GM18498 (cell line): ENCODE data around the gene FGG.
"Not testable (repeated sequence)": the region's sequence is repeated elsewhere in the genome, so short reads cannot be mapped to it uniquely, and the experiment has no call there.

ENCODE experiments used
- ATAC-seq: cut with Tn5 transposase; IDR thresholded peaks from one replicate; pipeline ENCODE4 v1.9.1; 2021; ENCODE audit warnings: mild to moderate bottlenecking, moderate library complexity; ENCODE audit not compliant: unreplicated experiment

Gene FGG

DNA sequence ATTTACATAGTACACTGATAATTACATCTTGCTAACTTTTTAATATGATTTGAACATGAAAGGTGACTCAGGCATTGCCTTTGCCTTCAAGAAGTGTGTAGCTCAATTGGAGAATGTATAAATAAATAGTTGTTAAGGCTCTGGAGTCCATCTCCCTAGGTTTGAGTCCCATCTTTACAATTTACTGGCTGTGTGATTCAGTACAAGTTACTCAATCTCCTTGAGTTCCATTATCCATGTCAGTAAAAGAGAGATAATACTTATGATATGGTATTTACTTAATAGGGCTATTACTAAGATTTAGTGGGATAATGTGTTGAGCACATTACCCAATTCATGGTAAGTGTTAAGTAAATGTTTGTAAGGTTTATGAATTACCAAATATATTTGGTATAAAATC is 1.9 kb upstream of the FGG start:
- no peak for ATAC-seq

- ATAC-seq, result no peak
These were observed 623 bp downstream of the FGG start for GRCh38 chr4:154611833-154612232.

DNA sequence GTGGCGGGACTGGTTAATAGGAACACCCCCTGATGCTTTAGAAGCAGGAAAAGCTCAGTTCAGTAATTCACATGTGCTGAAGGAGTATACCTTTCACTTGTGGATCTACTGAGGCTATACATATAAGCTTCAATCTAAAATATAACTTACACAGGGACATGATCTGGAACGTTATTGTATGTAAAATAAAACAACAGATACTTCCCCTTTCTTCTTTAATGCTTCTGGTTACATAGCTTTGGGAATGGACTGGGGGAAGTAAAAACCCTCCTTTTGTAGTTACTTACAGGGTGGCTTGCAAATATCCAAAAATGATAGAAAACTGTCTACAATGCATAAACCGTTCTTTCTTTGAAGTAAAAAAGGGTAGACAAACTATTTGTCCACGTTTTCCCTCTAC is 1.9 kb downstream of the FGG start:
- ATAC-seq, result no peak

DNA sequence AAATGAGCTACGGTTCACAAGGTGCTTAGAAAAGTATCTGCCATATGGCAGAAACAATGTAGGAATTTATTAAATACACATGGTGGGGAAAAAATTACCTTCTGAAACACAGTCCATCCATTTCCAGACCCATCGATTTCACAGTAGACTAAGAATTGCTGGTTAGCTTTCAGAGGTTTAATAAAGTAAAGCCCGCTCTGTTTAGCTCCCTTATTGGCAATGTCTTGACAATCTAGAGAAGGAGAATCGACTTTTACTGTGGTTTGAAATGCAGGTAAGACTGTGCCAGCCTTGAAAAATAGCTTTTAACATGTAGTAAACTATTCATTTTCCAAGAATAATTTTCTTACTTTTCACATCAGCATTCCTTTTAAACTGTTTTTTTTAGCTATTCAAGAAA is 2.9 kb downstream of the FGG start:
- no peak for ATAC-seq

DNA sequence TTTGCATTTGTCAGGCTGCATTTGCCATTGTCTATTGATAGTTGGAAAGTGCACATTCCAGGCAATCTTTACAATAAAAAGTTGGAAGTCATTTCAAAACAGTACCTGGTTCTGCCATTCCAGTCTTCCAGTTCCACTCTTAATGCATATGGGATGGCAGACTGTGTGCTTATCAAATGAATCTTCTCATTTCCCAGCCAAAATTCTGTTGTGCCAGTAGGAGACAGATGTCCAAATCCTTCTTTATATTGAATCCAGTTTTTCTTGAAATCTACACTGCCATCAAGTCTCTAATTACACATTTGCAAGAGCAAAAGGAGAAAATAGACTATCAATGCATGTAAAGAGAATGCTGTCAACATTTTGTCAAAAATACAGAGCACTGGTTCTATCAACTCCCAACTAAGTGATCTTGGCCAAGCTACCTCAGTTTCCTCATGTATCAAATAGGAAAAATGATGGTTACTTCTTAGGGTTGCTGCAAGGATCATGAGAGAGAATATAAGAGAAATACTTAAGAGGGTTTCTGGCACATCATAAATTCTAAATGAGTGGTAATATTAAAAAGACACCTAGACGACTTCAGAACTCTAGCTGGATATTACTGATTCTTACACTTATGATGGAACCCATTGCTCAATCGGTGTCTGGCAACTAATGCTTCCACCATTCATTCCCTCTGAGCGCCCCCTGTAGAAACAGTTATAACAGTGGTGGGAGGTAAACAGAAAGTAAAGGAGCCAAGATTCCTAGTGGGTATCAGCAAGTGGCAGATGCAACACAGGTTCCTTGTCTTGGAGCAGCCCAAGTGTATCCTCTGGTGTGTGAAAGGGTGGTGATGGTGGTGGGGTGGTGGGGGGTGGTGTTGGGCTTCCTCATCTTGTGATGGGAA is 3.8 kb downstream of the FGG start:
- ATAC-seq, result no peak

DNA sequence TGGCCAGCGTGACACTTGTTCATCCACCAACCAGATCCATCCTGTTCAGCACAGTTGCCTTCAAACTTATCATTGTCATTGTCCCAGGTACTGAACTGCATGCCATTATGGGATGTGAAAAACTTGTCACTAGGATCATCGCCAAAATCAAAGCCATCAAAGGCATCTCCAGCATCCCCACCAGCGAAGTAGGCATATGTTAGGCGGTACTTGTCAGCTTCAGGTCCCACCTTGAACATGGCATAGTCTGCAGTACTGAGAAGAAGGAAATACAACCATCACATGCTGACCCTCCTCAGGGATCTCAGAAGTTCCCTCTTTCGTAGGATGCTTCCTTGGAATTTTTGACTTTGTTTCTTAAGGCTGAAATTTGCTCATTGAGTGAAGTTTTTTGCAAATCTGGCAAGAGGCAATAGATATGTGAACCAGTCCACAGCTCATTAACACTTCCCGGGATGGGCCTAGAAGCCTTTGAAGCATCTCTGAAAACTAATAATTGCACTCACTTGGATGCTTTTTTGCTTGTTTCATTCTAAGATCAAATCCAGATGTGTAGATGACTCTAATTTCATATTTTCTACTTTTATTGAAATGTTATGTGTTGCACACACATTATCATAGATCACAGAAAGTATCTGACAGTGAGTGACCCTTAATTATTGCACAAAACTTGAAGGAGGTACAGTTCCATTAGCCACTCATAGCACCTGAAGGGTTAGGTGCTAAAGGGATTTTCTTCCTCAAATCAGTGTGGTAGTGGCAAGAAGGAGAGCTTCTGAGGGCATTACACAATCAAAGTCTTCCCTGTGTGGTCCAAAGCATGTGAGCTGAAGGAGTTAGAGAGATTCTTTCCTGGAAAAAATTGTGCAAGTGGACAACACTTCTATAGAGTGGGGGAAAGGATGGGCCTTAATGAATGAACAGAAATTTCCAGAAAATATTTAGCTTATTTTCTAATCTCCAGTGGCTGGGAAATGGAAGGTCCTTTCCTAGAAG is 5.4 kb downstream of the FGG start:
- no peak for ATAC-seq

GRCh38 chr4:154604696-154605200 is 7.7 kb downstream of the FGG start:
- no peak for ATAC-seq

DNA sequence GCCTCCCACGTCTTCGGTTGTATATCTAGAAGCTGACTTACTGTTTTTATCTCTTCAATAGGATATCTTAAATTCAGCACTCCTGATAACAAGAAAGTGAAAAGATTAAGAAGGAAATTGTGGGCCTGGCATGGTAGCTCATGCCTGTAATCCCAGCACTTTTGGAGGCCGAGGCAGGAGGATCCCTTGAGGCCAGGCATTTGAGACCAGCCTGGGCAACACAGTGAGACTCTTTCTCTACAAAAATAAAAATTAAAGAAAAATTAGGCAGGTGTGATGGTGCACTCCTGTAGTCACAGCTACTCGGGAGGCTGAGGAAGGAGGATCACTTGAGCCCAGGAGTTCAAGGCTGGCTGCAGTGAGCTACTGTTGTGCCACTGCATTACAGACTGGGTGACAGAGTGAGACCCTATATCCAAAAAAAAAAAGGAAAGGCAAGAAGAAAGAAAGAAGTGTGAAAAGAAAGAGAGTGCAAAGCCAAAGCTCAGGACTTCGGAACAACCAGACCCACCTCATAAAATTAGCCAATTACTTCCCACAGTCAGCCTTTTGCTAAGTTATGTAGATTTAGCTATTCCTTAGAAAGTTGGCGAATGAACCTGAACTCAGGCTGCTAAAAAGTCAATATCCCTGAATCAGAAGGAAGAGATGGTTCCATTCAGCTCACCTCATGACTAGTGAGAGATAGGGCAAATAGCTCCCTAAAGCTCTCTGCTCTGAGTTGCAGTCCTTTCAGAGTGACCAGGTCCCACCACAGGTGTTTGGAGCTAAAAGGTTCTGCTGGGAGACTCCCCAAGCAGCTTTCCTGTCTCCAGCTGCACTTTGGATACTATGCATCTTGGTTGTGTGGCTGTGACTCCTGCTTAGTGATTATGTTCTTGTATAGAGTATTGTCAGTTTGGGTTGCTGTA is 9.2 kb downstream of the FGG start:
- no peak for ATAC-seq

GRCh38 chr4:154602404-154603020 is 9.9 kb downstream of the FGG start:
- no peak for ATAC-seq

DNA sequence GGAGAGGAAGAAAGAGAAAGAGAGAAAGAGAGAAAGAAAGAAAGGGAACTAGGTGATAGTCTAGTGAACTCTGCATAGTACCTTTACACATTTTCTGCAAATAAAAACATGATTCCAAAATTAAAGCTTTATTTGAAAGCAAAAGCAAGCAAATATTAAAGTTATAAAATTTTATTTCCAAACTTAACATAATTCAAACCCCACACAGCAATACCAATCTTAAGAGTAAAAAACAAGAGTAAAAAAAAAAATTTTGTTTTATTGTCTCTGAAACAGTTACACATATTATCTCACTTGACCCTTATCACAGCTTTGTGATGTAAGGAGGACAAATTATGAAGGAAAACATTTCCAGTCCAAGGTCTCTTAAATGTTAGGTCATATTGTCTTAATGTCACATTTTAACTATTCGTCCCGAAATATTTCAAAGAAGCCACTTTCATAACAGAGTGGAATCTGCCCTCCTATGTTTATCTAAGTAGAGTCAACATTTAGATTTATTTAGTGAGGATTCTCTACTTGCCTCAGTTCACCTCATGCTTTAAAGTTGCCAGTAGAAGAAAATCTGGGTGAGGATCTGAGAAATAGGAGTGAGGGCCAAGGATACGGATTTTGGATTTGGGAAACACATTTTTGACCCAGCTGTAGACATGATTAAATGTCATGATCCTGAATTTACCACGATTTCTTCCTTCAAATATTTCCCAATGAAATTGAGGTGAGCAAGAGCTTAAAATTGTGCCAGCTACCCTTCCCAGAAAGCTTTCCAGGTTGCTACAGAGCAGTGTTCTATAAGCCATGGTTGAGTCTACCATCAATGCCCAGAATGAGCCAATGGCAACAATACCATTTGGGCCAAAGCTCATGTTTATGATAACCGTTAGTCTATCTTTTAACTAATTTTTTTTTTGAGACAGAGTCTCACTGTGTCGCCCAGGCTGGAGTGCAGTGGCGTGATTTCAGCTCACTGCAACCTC is 14.4 kb downstream of the FGG start:
- no peak for ATAC-seq

DNA sequence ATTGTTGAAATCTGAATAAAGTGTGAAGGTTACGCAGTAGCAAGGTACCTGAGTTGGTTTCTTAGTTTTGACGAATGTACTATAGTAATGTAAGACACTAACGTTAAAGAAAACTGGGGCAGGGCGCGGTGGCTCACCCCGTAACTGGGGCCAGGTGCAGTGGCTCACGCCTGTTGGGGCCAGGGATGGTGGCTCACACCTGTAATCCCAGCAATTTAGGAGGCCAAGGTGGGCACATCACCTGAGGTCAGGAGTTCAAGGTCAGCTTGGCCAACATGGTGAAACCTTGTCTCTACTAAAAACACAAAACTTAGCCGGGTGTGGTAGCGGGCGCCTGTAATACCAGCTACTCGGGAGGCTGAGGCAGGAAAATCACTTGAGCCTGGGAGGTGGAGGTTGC is 15.2 kb downstream of the FGG start:
- not testable (repeated sequence) for ATAC-seq

DNA sequence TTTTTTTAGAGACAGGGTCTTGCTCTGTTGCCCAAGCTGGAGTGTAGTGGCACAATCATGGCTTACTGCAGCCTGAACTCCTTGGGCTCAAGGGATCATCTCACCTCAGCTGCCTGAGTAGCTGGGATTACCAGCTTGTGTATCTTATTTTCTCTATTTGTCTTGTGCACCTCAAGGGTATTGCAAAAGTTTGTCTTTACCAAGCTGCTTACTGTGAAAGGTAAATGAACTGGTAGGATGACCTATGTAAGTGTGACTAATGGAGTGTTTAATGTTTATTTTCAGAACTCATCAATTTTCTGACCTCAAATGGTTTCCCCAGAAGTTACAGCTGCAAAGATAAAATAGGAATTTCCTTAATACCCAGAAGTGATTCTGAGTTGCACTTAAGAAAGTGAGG is 16.6 kb downstream of the FGG start:
- no peak for ATAC-seq

DNA sequence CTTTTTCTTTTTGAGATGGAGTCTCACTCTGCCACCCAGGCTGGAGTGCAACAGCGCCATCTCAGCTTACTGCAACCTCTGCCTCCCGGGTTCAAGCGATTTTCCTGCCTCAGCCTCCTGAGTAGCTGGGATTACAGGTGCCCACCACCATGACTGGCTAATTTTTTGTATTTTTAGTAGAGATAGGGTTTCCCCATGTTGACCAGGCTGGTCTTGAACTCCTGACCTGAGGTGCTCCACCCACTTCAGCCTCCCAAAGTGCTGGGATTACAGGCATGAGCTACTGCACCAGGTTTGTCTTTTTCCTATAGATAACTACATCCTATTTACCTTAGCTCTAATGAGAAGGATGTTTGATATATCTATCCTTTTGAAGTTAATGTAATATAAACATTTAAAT is 18.1 kb downstream of the FGG start:
- not testable (repeated sequence) for ATAC-seq

GRCh38 chr4:154593868-154594267 is 18.6 kb downstream of the FGG start:
- no peak for ATAC-seq

DNA sequence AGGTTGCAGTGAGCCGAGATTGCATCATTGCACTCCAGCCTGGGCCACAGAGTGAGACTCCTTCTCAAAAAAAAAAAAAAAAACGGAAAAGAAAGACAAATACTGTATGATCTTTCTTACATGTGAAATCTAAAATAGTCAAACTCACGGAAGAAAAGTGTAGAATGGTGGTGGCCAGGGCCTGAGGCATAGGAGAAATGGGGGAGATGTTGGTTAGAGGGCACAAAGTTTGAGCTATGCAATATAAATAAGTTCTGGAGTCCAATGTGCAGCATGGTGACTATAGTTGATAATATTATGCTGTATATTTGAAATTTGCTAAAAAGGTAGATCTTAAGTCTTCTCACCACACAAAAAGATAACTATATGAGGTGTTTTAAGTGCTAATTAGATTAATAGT is 20.6 kb downstream of the FGG start:
- no peak for ATAC-seq

GRCh38 chr4:154590329-154591006 is 22.0 kb downstream of the FGG start, which contains the start of gene FGA:
Gene FGA, minus strand, starts transcription at chr4:154590742. Its CDS starts 55 bp downstream, at chr4:154590687.
- no peak for ATAC-seq

DNA sequence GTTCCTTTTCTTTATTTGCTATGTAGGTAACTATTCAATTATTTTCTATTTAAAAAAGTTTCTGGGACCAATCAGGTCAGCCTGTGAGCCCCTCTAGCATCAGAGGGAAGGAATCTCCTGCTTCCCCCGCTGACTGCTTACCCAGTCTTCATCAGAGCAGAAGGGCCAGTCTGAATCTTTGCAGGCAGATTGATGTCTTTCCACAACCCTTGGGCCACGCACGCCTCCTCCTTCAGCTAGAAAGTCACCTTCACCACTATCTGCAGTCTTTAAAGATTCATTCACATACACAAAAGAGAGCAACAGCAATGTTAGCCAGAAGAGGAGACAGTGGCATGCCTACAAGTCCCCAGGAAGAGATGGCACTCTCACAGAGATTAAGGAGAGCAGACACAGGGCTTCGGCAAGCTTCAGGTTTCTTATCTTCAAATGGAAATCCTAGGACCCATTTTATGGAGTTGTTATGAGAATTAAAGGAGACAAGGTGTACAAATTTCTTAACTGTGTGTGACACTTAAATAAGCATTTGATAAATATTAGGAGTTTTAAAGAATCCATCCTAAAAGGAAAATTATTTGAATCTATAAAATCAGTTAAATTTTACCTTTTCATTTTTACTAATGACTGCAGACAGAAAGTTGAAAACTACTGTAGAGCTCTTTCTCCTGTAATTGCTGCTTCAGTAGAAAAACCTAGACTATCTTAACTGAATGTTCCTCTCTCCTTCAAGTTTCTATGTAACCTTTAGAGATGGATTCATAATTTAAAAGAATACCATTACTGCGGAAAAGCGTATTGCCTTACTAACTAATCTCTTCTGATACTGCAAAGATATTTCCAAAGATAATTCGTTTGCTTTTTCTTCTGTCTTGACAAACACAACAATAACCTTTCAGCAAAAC is 22.9 kb downstream of the FGG start:
- ATAC-seq, result no peak
